Activated CD4-positive, alpha-beta T cell treated with anti-CD3 and anti-CD28 coated beads, Interleukin-2, amount 10 ng/mL, durations not matched to agents 7 days and 5 days (primary cell): ENCODE measurements around the gene FAM83B. TPM values are rescaled to one million over a fixed set of nuclear protein-coding genes. Genes with fewer than 3 reads are reported as not detected.
"Not testable (repeated sequence)": the region's sequence is repeated elsewhere in the genome, so short reads cannot be mapped to it uniquely, and the experiment has no call there.

ENCODE experiments used
- CTCF ChIA-PET: fragments of 350-600 bp; sonication (Branson Sonifier 250); formaldehyde crosslinking; loops from one replicate; lab custom pipeline; 2021; ENCODE audit warnings: antibody characterized with exemption; lab: Charles Lee
- POLR2A ChIA-PET: fragments of 350-600 bp; sonication (Branson Sonifier 250); formaldehyde crosslinking; loops from one replicate; lab custom pipeline; 2021; ENCODE audit warnings: antibody characterized with exemption; lab: Charles Lee
- DNase-seq: peaks from one replicate; pipeline ENCODE4 v3.0.0-alpha.2; 2020
- H3K27ac Mint-ChIP-seq: one replicate; pipeline ENCODE4 v1.8.0; 2021; ENCODE audit warnings: mild to moderate bottlenecking, moderate library complexity, mixed read lengths
- H3K27me3 Mint-ChIP-seq: one replicate; pipeline ENCODE4 v1.8.0; 2021; ENCODE audit warnings: mixed read lengths
- H3K36me3 Mint-ChIP-seq: one replicate; pipeline ENCODE4 v1.8.0; 2021; ENCODE audit warnings: low read depth, mixed read lengths
- H3K4me1 Mint-ChIP-seq: one replicate; pipeline ENCODE4 v1.8.0; 2021; ENCODE audit warnings: mixed read lengths
- H3K4me3 Mint-ChIP-seq: one replicate; pipeline ENCODE4 v1.8.0; 2021; ENCODE audit warnings: mild to moderate bottlenecking, moderate library complexity, mixed read lengths
- H3K9me3 Mint-ChIP-seq: one replicate; pipeline ENCODE4 v1.8.0; 2021; ENCODE audit warnings: mixed read lengths
- total RNA-seq, 2 experiments: library from RNA; stranded (reverse); gene quantifications; one replicate each; pipeline ENCODE4 v1.2.3, GENCODE V29; 2021

FAM83B gene
- total RNA-seq, 2 experiments from 2014 or later: not detected

- Mint-ChIP-seq H3K27me3 (no peaks in the 10 kb centered on the region), H3K27ac (no peak overlapping the region)
- CTCF ChIA-PET: interaction anchor here (0.7 kb wide), 1 partner anchor 78 kb away, joined by 4 read pairs; no protein-coding TSS in a partner anchor
These were observed 27.0 kb downstream of the FAM83B start for GRCh38 chr6:54873599-54873998.

GRCh38 chr6:54874349-54875048 lies 27.9 kb downstream of the FAM83B start:
- H3K36me3 Mint-ChIP-seq: no peaks in the 10 kb centered on the region
- ChIA-PET CTCF (no interaction called here), POLR2A (no interaction called here)
- no peak for DNase-seq
- no peaks in the 10 kb centered on the region for H3K4me1 Mint-ChIP-seq
- H3K9me3 Mint-ChIP-seq: no peaks in the 10 kb centered on the region
- H3K27ac Mint-ChIP-seq: no peak overlapping the region
- H3K27me3 Mint-ChIP-seq: no peaks in the 10 kb centered on the region
- H3K4me3 Mint-ChIP-seq: no peak overlapping the region

More at GRCh38 chr6:54873599-54873998, 27.0 kb downstream of the FAM83B start:
- Mint-ChIP-seq H3K36me3 (no peaks in the 10 kb centered on the region), H3K4me1 (no peaks in the 10 kb centered on the region), H3K9me3 (no peaks in the 10 kb centered on the region), H3K4me3 (no peak overlapping the region)
- no peak for DNase-seq
- POLR2A ChIA-PET: no interaction called here

- no peaks in the 10 kb centered on the region for H3K9me3 Mint-ChIP-seq
- H3K27ac Mint-ChIP-seq: no peak overlapping the region
- ChIA-PET POLR2A (no interaction called here), CTCF (no interaction called here)
- no peaks in the 10 kb centered on the region for H3K36me3 Mint-ChIP-seq
- H3K4me3 Mint-ChIP-seq: no peak overlapping the region
- no peak for DNase-seq
- no peaks in the 10 kb centered on the region for H3K27me3 Mint-ChIP-seq
- H3K4me1 Mint-ChIP-seq: no peaks in the 10 kb centered on the region
These were observed 29.0 kb downstream of the FAM83B start for GRCh38 chr6:54875539-54875938.

GRCh38 chr6:54876365-54876764 lies 29.8 kb downstream of the FAM83B start:
- Mint-ChIP-seq H3K4me1 (no peaks in the 10 kb centered on the region), H3K36me3 (no peaks in the 10 kb centered on the region), H3K9me3 (no peaks in the 10 kb centered on the region), H3K27me3 (no peaks in the 10 kb centered on the region), H3K27ac (no peak overlapping the region), H3K4me3 (no peak overlapping the region)
- CTCF ChIA-PET: no interaction called here
- no peak for DNase-seq
- POLR2A ChIA-PET: no interaction called here

GRCh38 chr6:54876871-54877270 lies 30.3 kb downstream of the FAM83B start:
- no peak overlapping the region for H3K27ac Mint-ChIP-seq
- H3K4me3 Mint-ChIP-seq: no peak overlapping the region
- H3K9me3 Mint-ChIP-seq: no peaks in the 10 kb centered on the region
- no peaks in the 10 kb centered on the region for H3K27me3 Mint-ChIP-seq
- DNase-seq: no peak
- ChIA-PET CTCF (no interaction called here), POLR2A (no interaction called here)
- no peaks in the 10 kb centered on the region for H3K4me1 Mint-ChIP-seq
- H3K36me3 Mint-ChIP-seq: no peaks in the 10 kb centered on the region

GRCh38 chr6:54877713-54878317 lies 31.2 kb downstream of the FAM83B start:
- no peaks in the 10 kb centered on the region for H3K27me3 Mint-ChIP-seq
- H3K4me3 Mint-ChIP-seq: no peak overlapping the region
- no peak overlapping the region for H3K27ac Mint-ChIP-seq
- no peaks in the 10 kb centered on the region for H3K4me1 Mint-ChIP-seq
- POLR2A ChIA-PET: no interaction called here
- no peaks in the 10 kb centered on the region for H3K36me3 Mint-ChIP-seq
- CTCF ChIA-PET: no interaction called here
- no peak for DNase-seq
- peaks cover 3% of the 10 kb centered on the region for H3K9me3 Mint-ChIP-seq

- no peak for DNase-seq
- Mint-ChIP-seq H3K36me3 (no peaks in the 10 kb centered on the region), H3K4me3 (no peak overlapping the region), H3K27me3 (no peaks in the 10 kb centered on the region), H3K4me1 (no peaks in the 10 kb centered on the region), H3K9me3 (peaks cover 3% of the 10 kb centered on the region), H3K27ac (no peak overlapping the region)
- ChIA-PET CTCF (no interaction called here), POLR2A (no interaction called here)
These were observed 32.1 kb downstream of the FAM83B start for GRCh38 chr6:54878718-54879117.

- Mint-ChIP-seq H3K27me3 (no peaks in the 10 kb centered on the region), H3K36me3 (no peaks in the 10 kb centered on the region), H3K27ac (no peak overlapping the region), H3K4me3 (no peak overlapping the region), H3K4me1 (no peaks in the 10 kb centered on the region), H3K9me3 (peaks cover 3% of the 10 kb centered on the region)
- ChIA-PET CTCF (no interaction called here), POLR2A (no interaction called here)
- no peak for DNase-seq
These were observed 32.8 kb downstream of the FAM83B start for GRCh38 chr6:54879188-54879985.

GRCh38 chr6:54881067-54881730 lies 34.6 kb downstream of the FAM83B start:
- Mint-ChIP-seq H3K27ac (no peak overlapping the region), H3K9me3 (peaks cover 5% of the 10 kb centered on the region), H3K4me1 (no peaks in the 10 kb centered on the region), H3K36me3 (no peaks in the 10 kb centered on the region), H3K4me3 (no peak overlapping the region), H3K27me3 (no peaks in the 10 kb centered on the region)
- DNase-seq: no peak
- POLR2A ChIA-PET: no interaction called here
- CTCF ChIA-PET: no interaction called here

- H3K27ac Mint-ChIP-seq, CTCF ChIA-PET, H3K9me3 Mint-ChIP-seq, H3K36me3 Mint-ChIP-seq, H3K4me1 Mint-ChIP-seq, H3K4me3 Mint-ChIP-seq, POLR2A ChIA-PET, H3K27me3 Mint-ChIP-seq, DNase-seq: not testable (repeated sequence)
These were observed 35.3 kb downstream of the FAM83B start for GRCh38 chr6:54881891-54882290.

- Mint-ChIP-seq H3K27me3 (no peaks in the 10 kb centered on the region), H3K4me1 (no peaks in the 10 kb centered on the region), H3K27ac (no peak overlapping the region), H3K4me3 (no peak overlapping the region), H3K36me3 (no peaks in the 10 kb centered on the region), H3K9me3 (peaks cover 3% of the 10 kb centered on the region)
- CTCF ChIA-PET: no interaction called here
- POLR2A ChIA-PET: no interaction called here
- DNase-seq: no peak
These were observed 40.5 kb downstream of the FAM83B start for GRCh38 chr6:54886932-54887584.

GRCh38 chr6:54891536-54891935 lies 45.0 kb downstream of the FAM83B start:
- Mint-ChIP-seq H3K36me3 (no peaks in the 10 kb centered on the region), H3K27me3 (no peaks in the 10 kb centered on the region), H3K27ac (no peak overlapping the region), H3K9me3 (no peaks in the 10 kb centered on the region), H3K4me3 (no peak overlapping the region), H3K4me1 (no peaks in the 10 kb centered on the region)
- ChIA-PET POLR2A (no interaction called here), CTCF (no interaction called here)
- DNase-seq: no peak
